NCI-H2227 (cell line): ENCODE data around the gene UBAP2.
A peak's percentile ranks its signal among the peaks of the same experiment; 100 is the strongest.
"Not testable (repeated sequence)": the region's sequence is repeated elsewhere in the genome, so short reads cannot be mapped to it uniquely, and the experiment has no call there.

Experiments
- DNase-seq: peaks from one replicate; lab custom pipeline; 2025; ENCODE audit not compliant: unreplicated experiment; lab: John Stamatoyannopoulos, UW

Gene UBAP2

DNA sequence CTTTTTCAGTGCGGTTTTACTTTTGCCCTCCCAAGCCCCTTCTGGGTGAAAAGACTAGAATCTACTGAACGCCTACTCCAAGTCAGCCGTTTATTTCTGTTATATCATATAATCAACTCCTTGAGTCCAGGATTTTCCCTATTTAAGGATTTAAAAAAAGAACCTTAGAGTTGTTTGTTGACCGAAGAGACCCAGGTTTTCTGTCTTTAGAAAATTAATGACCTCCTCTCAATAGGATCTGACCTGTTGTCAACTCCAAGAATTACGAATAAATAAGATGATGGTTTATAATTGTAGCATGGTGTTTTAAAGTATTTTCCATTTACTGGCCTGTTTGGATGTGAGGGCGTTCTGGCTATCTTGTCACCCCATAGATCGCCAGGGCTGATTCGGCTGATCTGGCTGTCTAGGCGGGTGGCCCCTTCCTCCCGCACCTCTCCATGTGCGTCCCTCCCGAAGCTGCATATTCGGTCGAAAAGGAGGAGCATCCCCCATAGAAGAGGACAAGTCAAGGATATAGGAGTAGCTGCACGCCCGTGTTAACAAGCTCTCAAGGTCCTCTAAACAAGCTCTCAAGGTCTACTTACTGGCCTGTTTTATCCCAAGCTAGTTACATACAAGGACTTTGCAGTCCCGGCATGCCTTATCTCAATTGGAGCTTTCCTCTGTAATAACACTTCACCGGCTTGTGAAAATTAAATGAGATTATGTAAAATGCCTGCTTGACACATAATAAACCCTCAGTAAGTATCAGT, 1.1 kb upstream of the UBAP2 start:
- peak; percentile 41 for DNase-seq

- DNase-seq: peak; percentile 46
These were observed 592 bp downstream of the UBAP2 start for GRCh38 chr9:34047864-34048726.

DNA sequence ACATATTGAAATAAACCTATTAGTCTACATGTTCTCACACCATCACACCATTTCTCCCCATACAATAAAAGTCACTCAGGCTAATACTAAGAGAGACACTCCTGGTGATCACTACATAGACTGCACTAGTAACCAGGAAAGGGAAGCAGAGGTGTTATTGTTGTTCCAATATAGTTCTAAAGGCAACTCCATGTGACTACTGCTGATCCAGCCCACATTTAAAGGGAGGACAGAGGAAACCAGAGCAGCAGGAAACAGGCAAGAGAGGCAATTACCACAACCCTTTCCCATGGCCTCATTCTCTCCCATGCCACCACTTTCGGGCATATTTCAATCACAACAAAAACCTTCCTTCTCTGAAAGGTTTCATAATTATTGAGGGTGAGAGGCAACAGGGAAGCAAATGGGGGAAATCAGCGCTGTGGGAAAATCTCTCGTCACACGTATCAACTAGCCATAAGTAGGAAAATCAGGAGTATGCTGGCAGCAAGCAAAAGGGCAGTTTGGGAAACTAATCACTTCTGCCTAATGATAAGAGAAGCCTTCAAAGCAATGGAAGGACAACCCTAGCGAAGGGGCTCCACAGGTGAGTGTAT, 1.8 kb downstream of the UBAP2 start:
- peak; percentile 11 for DNase-seq

GRCh38 chr9:34045903-34046302, 2.8 kb downstream of the UBAP2 start:
- DNase-seq: peak; percentile 5

GRCh38 chr9:34042074-34042473, 6.6 kb downstream of the UBAP2 start:
- DNase-seq: not testable (repeated sequence)

GRCh38 chr9:34038851-34039250, 9.8 kb downstream of the UBAP2 start:
- not testable (repeated sequence) for DNase-seq

DNA sequence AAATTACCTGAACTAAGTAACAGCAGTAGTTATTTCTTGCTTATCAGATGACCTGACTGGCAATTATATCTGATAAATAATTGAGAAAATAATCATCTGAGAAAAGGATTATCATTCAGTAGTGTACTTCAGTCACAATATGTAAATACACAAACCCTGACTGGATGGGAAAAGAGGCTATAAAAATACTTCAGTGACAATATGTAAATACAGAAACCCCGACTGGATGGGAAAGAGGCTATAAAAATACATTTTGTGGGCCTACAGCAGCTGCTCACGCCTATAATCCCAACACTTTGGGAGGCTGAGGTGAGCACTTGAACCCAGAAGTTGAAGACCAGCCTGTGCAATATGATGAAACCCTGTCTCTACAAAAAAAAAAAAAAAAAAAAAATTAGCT, 11.1 kb downstream of the UBAP2 start:
- no peak for DNase-seq

DNA sequence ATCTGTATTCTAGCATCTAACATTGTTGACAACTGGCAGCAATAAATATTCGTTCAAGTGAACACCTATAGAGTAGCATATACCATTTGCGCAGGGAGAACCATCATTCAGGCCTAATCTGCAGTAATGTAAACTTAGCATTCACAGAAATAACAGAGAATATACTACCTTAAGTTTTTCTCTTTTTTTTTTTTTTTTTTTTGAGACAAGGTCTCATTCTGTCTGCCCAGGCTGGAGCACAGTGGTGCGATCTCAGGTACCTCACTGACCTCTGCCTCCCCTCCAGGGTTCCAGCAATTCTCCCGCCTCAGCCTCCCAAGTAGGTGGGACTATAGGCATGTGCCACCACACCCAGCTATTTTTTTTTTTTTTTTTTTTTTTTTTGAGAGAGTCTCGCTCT, 12.1 kb downstream of the UBAP2 start:
- no peak for DNase-seq

DNA sequence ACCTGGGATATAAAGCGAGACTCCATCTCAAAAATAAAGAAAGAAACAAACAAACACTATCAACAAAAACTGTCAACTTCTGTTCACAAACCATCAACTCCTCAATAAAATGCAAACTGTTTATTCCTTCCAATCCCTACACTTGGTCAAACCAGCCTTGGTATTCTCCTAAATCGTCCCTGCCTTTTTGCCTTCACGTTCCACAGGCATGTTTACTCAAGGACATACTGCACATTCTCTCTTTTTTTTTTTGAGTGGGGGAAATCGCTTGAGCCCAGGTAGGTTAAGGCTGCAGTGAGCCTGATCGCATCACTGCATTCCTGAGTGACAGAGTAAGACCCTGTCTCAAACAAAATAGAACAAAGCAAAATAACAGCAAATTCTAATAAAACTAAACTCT, 13.0 kb downstream of the UBAP2 start:
- DNase-seq: no peak

DNA sequence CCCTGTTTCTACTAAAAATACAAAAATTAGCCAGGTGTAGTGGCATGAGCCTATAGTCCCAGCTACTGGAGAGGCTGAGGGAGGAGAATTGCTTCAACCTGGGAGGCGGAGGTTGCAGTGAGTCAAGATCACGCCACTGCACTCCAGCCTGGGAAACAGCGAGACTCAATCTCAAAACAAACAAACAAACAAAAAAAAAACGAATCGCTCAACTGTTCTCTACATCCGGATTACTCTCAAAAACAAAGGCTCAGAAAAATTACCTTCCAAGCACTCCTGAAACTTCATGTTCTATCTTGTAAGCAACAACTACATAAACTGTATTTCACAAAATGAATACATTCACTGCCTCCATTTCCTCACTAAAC, 14.0 kb downstream of the UBAP2 start:
- DNase-seq: no peak

DNA sequence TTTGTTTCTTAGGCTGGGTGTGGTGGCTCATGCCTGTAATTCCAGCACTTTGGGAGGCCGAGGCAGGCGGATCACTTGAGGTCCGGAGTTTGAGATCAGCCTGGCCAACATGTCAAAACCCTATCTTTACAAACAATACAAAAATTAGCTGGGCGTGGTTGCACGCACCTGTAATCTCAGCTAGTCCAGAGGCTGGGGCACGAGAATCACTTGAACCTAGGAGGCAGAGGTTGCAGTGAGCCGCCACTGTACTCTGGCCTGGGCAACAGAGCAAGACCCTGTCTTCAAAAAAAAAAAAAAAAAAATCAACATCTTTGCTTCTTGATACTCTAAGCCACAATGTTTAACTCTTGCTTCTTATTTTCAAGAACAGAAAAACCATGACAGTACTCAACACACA, 16.1 kb downstream of the UBAP2 start:
- DNase-seq: no peak

- no peak for DNase-seq
These were observed 20.7 kb downstream of the UBAP2 start for GRCh38 chr9:34027845-34028574.

DNA sequence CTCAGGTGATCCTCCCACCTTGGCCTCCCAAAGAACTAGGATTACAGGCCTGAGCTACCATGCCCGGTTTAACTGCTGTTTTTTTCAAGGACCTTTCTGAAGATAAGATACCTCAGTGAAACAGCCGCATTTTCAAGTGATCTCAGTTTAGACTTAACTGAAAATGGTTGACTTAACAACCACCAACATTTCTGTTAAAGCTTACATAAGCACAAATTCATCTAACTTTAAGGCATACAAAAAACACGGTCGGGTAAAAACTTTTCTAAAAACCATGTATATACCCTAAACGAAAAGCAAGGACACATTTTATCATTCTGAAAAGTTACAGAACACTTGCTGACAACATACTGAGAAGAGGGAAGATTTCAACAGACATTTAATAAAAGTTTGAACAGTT, 22.9 kb downstream of the UBAP2 start:
- DNase-seq: no peak

GRCh38 chr9:34025062-34025461, 23.6 kb downstream of the UBAP2 start:
- no peak for DNase-seq

GRCh38 chr9:34024476-34024875, 24.2 kb downstream of the UBAP2 start:
- DNase-seq: not testable (repeated sequence)

DNA sequence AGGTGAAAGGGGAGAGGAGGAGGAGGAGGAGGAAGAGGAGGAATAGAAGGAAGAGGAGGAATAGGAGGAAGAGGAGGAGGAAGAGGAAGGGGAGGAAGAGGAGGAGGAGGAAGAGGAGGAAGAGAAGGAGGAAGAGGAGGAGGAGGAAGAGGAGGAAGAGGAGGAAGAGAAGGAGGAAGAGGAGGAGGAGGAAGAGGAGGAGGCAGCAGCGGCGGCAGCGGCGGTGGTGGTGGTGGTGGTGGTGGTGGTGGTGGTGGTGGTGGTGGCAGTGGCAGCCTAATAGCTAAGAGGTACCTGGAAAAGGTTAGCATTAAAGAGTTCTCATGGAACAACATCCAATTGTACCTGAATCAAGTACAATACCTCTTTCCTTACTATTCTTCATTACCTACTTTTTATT, 32.5 kb downstream of the UBAP2 start:
- no peak for DNase-seq

- peak; percentile 2 for DNase-seq
These were observed 37.7 kb downstream of the UBAP2 start for GRCh38 chr9:34010979-34011378.

- no peak for DNase-seq
These were observed 46.7 kb downstream of the UBAP2 start for GRCh38 chr9:34001951-34002350.

GRCh38 chr9:34001298-34001697, 47.4 kb downstream of the UBAP2 start:
- no peak for DNase-seq

GRCh38 chr9:33995449-33995848, 53.2 kb downstream of the UBAP2 start:
- no peak for DNase-seq

DNA sequence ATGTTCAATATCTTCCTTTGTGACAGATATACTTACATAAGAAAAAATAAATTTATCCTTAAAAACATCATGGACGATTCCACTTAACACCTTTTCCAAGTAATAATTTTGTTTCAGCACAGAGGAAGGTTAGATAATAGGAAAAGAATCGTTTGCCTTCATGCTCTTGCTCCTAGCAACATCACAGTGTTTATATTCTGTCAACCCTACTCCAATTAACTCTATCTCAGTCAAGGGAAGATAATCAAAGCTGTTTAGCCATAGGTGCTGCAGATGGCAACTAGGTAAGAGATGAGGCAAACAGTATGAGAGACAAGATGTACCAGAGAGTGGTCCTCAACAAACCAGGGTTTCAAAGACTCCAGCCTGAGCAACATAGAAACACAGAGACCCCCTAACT, 55.6 kb downstream of the UBAP2 start:
- no peak for DNase-seq
